ENCODE measurements around the gene FFAR1. TPM values are rescaled to one million over a fixed set of nuclear protein-coding genes. Genes with fewer than 3 reads are reported as not detected.
A peak's percentile ranks its signal among the peaks of the same experiment; 100 is the strongest.

Gene FFAR1
- under 1 TPM; 0.23 to 0.35 TPM for total RNA-seq

GRCh38 chr19:35347171-35347929, at the start of gene FFAR1:
FFAR1 (plus strand) TSS chr19:35347902; CDS start chr19:35351552, 3,650 bp downstream.
- peak within 1 kb of the TSS; percentile 99 for H3K27ac Mint-ChIP-seq
- no peaks in the 10 kb centered on the region for H3K9me3 Mint-ChIP-seq (ENCODE audit: low read depth)
- CTCF ChIA-PET, result interaction anchor here (0.6 to 2.7 kb wide), 10 partner anchors 11 to 397 kb away, joined by 3 to 12 read pairs (median 4); partner anchors contain the start of gene FFAR3
- ATAC-seq (peak; percentile 74), DNase-seq (peak; percentile 85)
- POLR2A ChIA-PET, result interaction anchor here (0.5 to 0.8 kb wide), 6 partner anchors 9 to 513 kb away, joined by 3 to 4 read pairs (median 4); no protein-coding TSS in a partner anchor
- H3K4me1 Mint-ChIP-seq, result peaks cover 36% of the 10 kb centered on the region
- no peaks in the 10 kb centered on the region for H3K36me3 Mint-ChIP-seq (ENCODE audit: low read depth)
- peaks cover 3% of the 10 kb centered on the region for H3K27me3 Mint-ChIP-seq
- intact Hi-C loops (cut with DNase I, micrococcal nuclease), result loop anchor here (1.0 to 5.0 kb wide), 10 partner anchors 58 to 364 kb away; partner anchors contain the start of genes TMEM147 (in 1 of the 2) and USF2 (in 1 of the 2)
- H3K4me3 Mint-ChIP-seq, result peak within 1 kb of the TSS; percentile 67

- ChIA-PET POLR2A (no interaction called here), CTCF (no interaction called here)
- DNase-seq (no peak), ATAC-seq (no peak)
- Mint-ChIP-seq H3K27me3 (no peaks in the 10 kb centered on the region), H3K27ac (no peak overlapping the region), H3K4me1 (peaks cover 8% of the 10 kb centered on the region), H3K4me3 (no peak overlapping the region), H3K9me3 (ENCODE audit: low read depth) (no peaks in the 10 kb centered on the region), H3K36me3 (ENCODE audit: low read depth) (no peaks in the 10 kb centered on the region)
- intact Hi-C loops (cut with DNase I, micrococcal nuclease), result no loop called here
Observed at GRCh38 chr19:35297922-35298321, 49.8 kb upstream of the FFAR1 start.

GRCh38 chr19:35298561-35298972, 49.1 kb upstream of the FFAR1 start:
- Mint-ChIP-seq H3K4me1 (peaks cover 8% of the 10 kb centered on the region), H3K36me3 (ENCODE audit: low read depth) (no peaks in the 10 kb centered on the region), H3K4me3 (no peak overlapping the region), H3K27me3 (no peaks in the 10 kb centered on the region), H3K27ac (no peak overlapping the region), H3K9me3 (ENCODE audit: low read depth) (no peaks in the 10 kb centered on the region)
- ChIA-PET POLR2A (no interaction called here), CTCF (no interaction called here)
- no peak for ATAC-seq
- no peak for DNase-seq
- intact Hi-C loops (cut with DNase I, micrococcal nuclease), result no loop called here

- DNase-seq (peak; percentile 36), ATAC-seq (no peak)
- H3K9me3 Mint-ChIP-seq (ENCODE audit: low read depth), result no peaks in the 10 kb centered on the region
- intact Hi-C loops (cut with DNase I, micrococcal nuclease), result no loop called here
- no peaks in the 10 kb centered on the region for H3K27me3 Mint-ChIP-seq
- CTCF ChIA-PET, result no interaction called here
- no peak overlapping the region for H3K27ac Mint-ChIP-seq
- no peaks in the 10 kb centered on the region for H3K36me3 Mint-ChIP-seq (ENCODE audit: low read depth)
- POLR2A ChIA-PET, result no interaction called here
- H3K4me1 Mint-ChIP-seq, result peaks cover 8% of the 10 kb centered on the region
- H3K4me3 Mint-ChIP-seq, result no peak overlapping the region
Observed at GRCh38 chr19:35299523-35300338, 48.0 kb upstream of the FFAR1 start.

- ChIA-PET POLR2A (no interaction called here), CTCF (no interaction called here)
- no peak overlapping the region for H3K27ac Mint-ChIP-seq
- no peak for DNase-seq
- peaks cover 8% of the 10 kb centered on the region for H3K4me1 Mint-ChIP-seq
- no peak for ATAC-seq
- H3K4me3 Mint-ChIP-seq, result no peak overlapping the region
- no peaks in the 10 kb centered on the region for H3K36me3 Mint-ChIP-seq (ENCODE audit: low read depth)
- intact Hi-C loops (cut with DNase I, micrococcal nuclease), result no loop called here
- no peaks in the 10 kb centered on the region for H3K27me3 Mint-ChIP-seq
- no peaks in the 10 kb centered on the region for H3K9me3 Mint-ChIP-seq (ENCODE audit: low read depth)
Observed at GRCh38 chr19:35300339-35300649, 47.4 kb upstream of the FFAR1 start.

GRCh38 chr19:35301961-35302360, 45.7 kb upstream of the FFAR1 start:
- H3K9me3 Mint-ChIP-seq (ENCODE audit: low read depth), result no peaks in the 10 kb centered on the region
- ChIA-PET CTCF (no interaction called here), POLR2A (no interaction called here)
- no peaks in the 10 kb centered on the region for H3K36me3 Mint-ChIP-seq (ENCODE audit: low read depth)
- no peak overlapping the region for H3K27ac Mint-ChIP-seq
- ATAC-seq, result no peak
- intact Hi-C loops (cut with DNase I, micrococcal nuclease), result no loop called here
- no peak overlapping the region for H3K4me3 Mint-ChIP-seq
- H3K4me1 Mint-ChIP-seq, result no peaks in the 10 kb centered on the region
- DNase-seq, result no peak
- H3K27me3 Mint-ChIP-seq, result no peaks in the 10 kb centered on the region

- CTCF ChIA-PET, result no interaction called here
- POLR2A ChIA-PET, result no interaction called here
- H3K27me3 Mint-ChIP-seq, result no peaks in the 10 kb centered on the region
- H3K4me1 Mint-ChIP-seq, result no peaks in the 10 kb centered on the region
- intact Hi-C loops (cut with DNase I, micrococcal nuclease), result no loop called here
- no peaks in the 10 kb centered on the region for H3K36me3 Mint-ChIP-seq (ENCODE audit: low read depth)
- no peak overlapping the region for H3K4me3 Mint-ChIP-seq
- no peak for ATAC-seq
- H3K9me3 Mint-ChIP-seq (ENCODE audit: low read depth), result no peaks in the 10 kb centered on the region
- DNase-seq, result no peak
- no peak overlapping the region for H3K27ac Mint-ChIP-seq
Observed at GRCh38 chr19:35302446-35302845, 45.3 kb upstream of the FFAR1 start.

GRCh38 chr19:35303357-35303915, 44.3 kb upstream of the FFAR1 start:
- intact Hi-C loops (cut with DNase I, micrococcal nuclease), result no loop called here
- Mint-ChIP-seq H3K27me3 (no peaks in the 10 kb centered on the region), H3K27ac (no peak overlapping the region), H3K4me3 (no peak overlapping the region), H3K36me3 (ENCODE audit: low read depth) (no peaks in the 10 kb centered on the region), H3K4me1 (no peaks in the 10 kb centered on the region), H3K9me3 (ENCODE audit: low read depth) (no peaks in the 10 kb centered on the region)
- no peak for DNase-seq
- CTCF ChIA-PET, result interaction anchor here (0.6 kb wide), 1 partner anchor 205 kb away, joined by 3 read pairs; no protein-coding TSS in a partner anchor
- POLR2A ChIA-PET, result no interaction called here
- ATAC-seq, result no peak

GRCh38 chr19:35304036-35304435, 43.7 kb upstream of the FFAR1 start:
- H3K36me3 Mint-ChIP-seq (ENCODE audit: low read depth), result no peaks in the 10 kb centered on the region
- ATAC-seq (no peak), DNase-seq (no peak)
- no peaks in the 10 kb centered on the region for H3K27me3 Mint-ChIP-seq
- no peaks in the 10 kb centered on the region for H3K4me1 Mint-ChIP-seq
- no peak overlapping the region for H3K27ac Mint-ChIP-seq
- H3K9me3 Mint-ChIP-seq (ENCODE audit: low read depth), result no peaks in the 10 kb centered on the region
- intact Hi-C loops (cut with DNase I, micrococcal nuclease), result no loop called here
- no peak overlapping the region for H3K4me3 Mint-ChIP-seq
- POLR2A ChIA-PET, result no interaction called here
- CTCF ChIA-PET, result interaction anchor here (0.6 kb wide), 2 partner anchors 125 to 204 kb away, joined by 3 read pairs; no protein-coding TSS in a partner anchor

GRCh38 chr19:35305181-35305580, 42.5 kb upstream of the FFAR1 start:
- no peaks in the 10 kb centered on the region for H3K36me3 Mint-ChIP-seq (ENCODE audit: low read depth)
- ATAC-seq (no peak), DNase-seq (no peak)
- H3K4me3 Mint-ChIP-seq, result no peak overlapping the region
- H3K9me3 Mint-ChIP-seq (ENCODE audit: low read depth), result no peaks in the 10 kb centered on the region
- no peaks in the 10 kb centered on the region for H3K27me3 Mint-ChIP-seq
- H3K27ac Mint-ChIP-seq, result no peak overlapping the region
- no peaks in the 10 kb centered on the region for H3K4me1 Mint-ChIP-seq
- ChIA-PET POLR2A (no interaction called here), CTCF (interaction anchor here (0.6 kb wide), 1 partner anchor 190 kb away, joined by 3 read pairs; the partner anchor contains the start of gene FXYD3)
- intact Hi-C loops (cut with DNase I, micrococcal nuclease), result no loop called here

GRCh38 chr19:35306473-35307246, 41.0 kb upstream of the FFAR1 start:
- no peaks in the 10 kb centered on the region for H3K27me3 Mint-ChIP-seq
- ATAC-seq (peak; percentile 51), DNase-seq (peak; percentile 52)
- H3K4me1 Mint-ChIP-seq, result no peaks in the 10 kb centered on the region
- no peaks in the 10 kb centered on the region for H3K36me3 Mint-ChIP-seq (ENCODE audit: low read depth)
- CTCF ChIA-PET, result interaction anchor here (0.9 to 1.1 kb wide), 2 partner anchors 47 to 189 kb away, joined by 4 read pairs; no protein-coding TSS in a partner anchor
- H3K9me3 Mint-ChIP-seq (ENCODE audit: low read depth), result no peaks in the 10 kb centered on the region
- no peak overlapping the region for H3K27ac Mint-ChIP-seq
- intact Hi-C loops (cut with DNase I, micrococcal nuclease), result loop anchor here in 1 of 2 experiments (1.0 kb wide), 1 partner anchor 162 kb away; no protein-coding TSS in a partner anchor
- H3K4me3 Mint-ChIP-seq, result no peak overlapping the region
- POLR2A ChIA-PET, result no interaction called here

Measured in activated CD4-positive, alpha-beta T cell treated with anti-CD3 and anti-CD28 coated beads for 36 hours (primary cell).